Erythroblast (primary cell): Measurements from ENCODE around the gene EIF4EBP2.

Source experiments
- GATA1 ChIP-seq: IDR thresholded peaks from 2 replicates; pipeline ENCODE4 v1.6.1; 2011; ENCODE audit warnings: low read depth, mild to moderate bottlenecking, control low read depth, low read length, moderate library complexity
- POLR2A ChIP-seq: IDR thresholded peaks from 2 replicates; pipeline ENCODE4 v1.6.1; 2011; ENCODE audit warnings: mild to moderate bottlenecking, low read length

DNA sequence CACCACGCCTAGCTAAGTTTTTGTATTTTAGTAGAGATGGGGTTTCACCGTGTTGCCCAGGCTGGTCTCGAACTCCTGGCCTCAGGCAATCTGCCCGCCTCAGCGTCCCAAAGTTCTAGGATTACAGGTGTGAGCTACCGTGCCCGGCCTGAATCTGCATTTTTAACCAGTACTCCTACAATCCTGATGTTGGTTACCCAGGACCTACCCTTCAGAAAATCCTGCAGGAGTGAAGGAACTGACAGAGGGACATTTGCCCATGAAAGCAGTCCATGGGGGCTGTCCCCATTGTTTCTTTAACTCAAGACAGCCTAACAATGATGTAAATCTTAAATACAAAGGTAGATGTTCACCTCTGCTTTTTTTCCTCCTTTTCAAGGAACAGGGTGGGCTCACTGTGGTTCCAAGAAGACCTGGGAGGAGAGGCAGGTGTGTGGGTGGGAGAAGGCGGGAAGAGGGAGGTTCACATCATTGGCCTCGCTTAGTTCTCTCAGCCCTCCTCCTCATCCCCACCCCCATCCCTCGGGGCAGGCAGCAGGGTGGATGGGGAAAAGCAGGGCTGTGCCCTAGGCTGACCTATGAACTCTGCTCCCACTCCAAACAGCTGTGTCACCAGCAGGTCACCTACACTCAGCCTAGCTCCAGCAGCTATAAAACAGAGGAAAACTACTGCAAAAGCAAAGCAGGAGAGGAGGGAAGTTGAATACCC is 35.0 kb upstream of the EIF4EBP2 start:
- TF ChIP-seq POLR2A: no peak
- TF ChIP-seq GATA1: no peak
